HepG2 (cell line): ENCODE results near the gene RRP12.

Experiments
- BRCA1 ChIP-seq: sonication (generic); formaldehyde crosslinking; IDR thresholded peaks from 2 replicates; pipeline ENCODE4 v1.4.0; 2020; ENCODE audit warnings: missing genetic modification reagents
- HNF4A ChIP-seq: sonication (generic); formaldehyde crosslinking; IDR thresholded peaks from 2 replicates; pipeline ENCODE4 v1.4.0; 2020; ENCODE audit warnings: missing genetic modification reagents
- MAZ ChIP-seq, 2 experiments: sonication (generic) in 1 of 2; formaldehyde crosslinking in 1 of 2; IDR thresholded peaks; 2 replicates each; pipeline versions ENCODE4 v1.5.0 to v1.6.1; 2012 to 2020; ENCODE audit warnings: low read depth in 2 of 2, mild to moderate bottlenecking in 2 of 2, borderline replicate concordance in 1 of 2, improper control_type of control experiment in 1 of 2, low read length in 1 of 2, missing genetic modification reagents in 1 of 2, moderate library complexity in 1 of 2
- MLX ChIP-seq: IDR thresholded peaks from 2 replicates; pipeline ENCODE4 v1.6.1; 2016
- POLR2AphosphoS5 ChIP-seq: IDR thresholded peaks from 2 replicates; pipeline ENCODE4 v1.6.1; 2012; ENCODE audit warnings: low read depth, low read length
- POLR2G ChIP-seq: fragments of 200-400 bp; formaldehyde crosslinking; IDR thresholded peaks from 2 replicates; pipeline ENCODE4 v1.6.1; 2018; ENCODE audit warnings: mild to moderate bottlenecking, low read depth, low read length, moderate library complexity
- SIN3B ChIP-seq: fragments of 150-350 bp; IDR thresholded peaks from 2 replicates; pipeline ENCODE4 v1.6.1; 2014; ENCODE audit warnings: low read length
- SMC3 ChIP-seq: IDR thresholded peaks from 2 replicates; pipeline ENCODE4 v1.6.1; 2011; ENCODE audit warnings: low read length, improper control_type of control experiment
- ZNF333 ChIP-seq: sonication (generic); formaldehyde crosslinking; IDR thresholded peaks from 2 replicates; pipeline ENCODE4 v1.4.0; 2020; ENCODE audit warnings: mild to moderate bottlenecking, missing genetic modification reagents, borderline replicate concordance
- ZNF784 ChIP-seq: sonication (generic); formaldehyde crosslinking; IDR thresholded peaks from 2 replicates; pipeline ENCODE4 v1.5.1; 2020; ENCODE audit warnings: missing genetic modification reagents, mild to moderate bottlenecking, borderline replicate concordance

GRCh38 chr10:97336446-97336845, 64.7 kb downstream of the RRP12 start:
- TF ChIP-seq ZNF784 (CRISPR knock-in tag) (no peak), HNF4A (CRISPR knock-in tag) (no peak), MLX (CRISPR knock-in tag) (no peak), ZNF333 (CRISPR knock-in tag) (no peak), SIN3B (no peak), SMC3 (no peak), POLR2G (no peak), MAZ (IDR thresholded peaks at IDR 0.05; ENCODE audit: borderline replicate concordance, low read depth, low read length) (no peak), MAZ (CRISPR knock-in tag; IDR thresholded peaks at IDR 0.05; ENCODE audit: low read depth) (no peak), POLR2AphosphoS5 (no peak), BRCA1 (CRISPR knock-in tag) (no peak)
